ENCODE results near the gene LAMB1. TPM values are rescaled to one million over a fixed set of nuclear protein-coding genes. Genes with fewer than 3 reads are reported as not detected.
"Not testable (repeated sequence)": the region's sequence is repeated elsewhere in the genome, so short reads cannot be mapped to it uniquely, and the experiment has no call there.

LAMB1 gene
- total RNA-seq, 4 donors from 2014 or later = 87.9 to 322 (median 200) TPM

- intact Hi-C loops (cut with DNase I; ENCODE audit: low total_unique reads) = no loop called here
- H3K27ac ChIP-seq = peak overlapping the region; percentile 75 to 83
Observed at GRCh38 chr7:107958764-107959526, 44.0 kb downstream of the LAMB1 start.

GRCh38 chr7:107957436-107957835 lies 45.5 kb downstream of the LAMB1 start:
- intact Hi-C loops (cut with DNase I; ENCODE audit: low total_unique reads) = no loop called here
- peak overlapping the region; percentile 75 to 83 for H3K27ac ChIP-seq
- no peak for TF ChIP-seq CTCF (IDR thresholded peaks at IDR 0.05)
- TF ChIP-seq POLR2A (IDR thresholded peaks at IDR 0.05) = no peak
- no peaks in the 10 kb centered on the region for H3K27me3 ChIP-seq
- no peaks in the 10 kb centered on the region for H3K9me3 ChIP-seq
- peak in 1 of 2 donors; percentile 44 for DNase-seq
- no peaks in the 10 kb centered on the region for H3K36me3 ChIP-seq
- no peak overlapping the region for H3K4me3 ChIP-seq
- peaks cover 0 to 4% of the 10 kb centered on the region in 2 donors for H3K4me1 ChIP-seq

More at GRCh38 chr7:107958764-107959526, 44.0 kb downstream of the LAMB1 start:
- TF ChIP-seq CTCF (IDR thresholded peaks at IDR 0.05) = no peak
- no peak for TF ChIP-seq POLR2A (IDR thresholded peaks at IDR 0.05)
- H3K9me3 ChIP-seq = no peaks in the 10 kb centered on the region
- no peaks in the 10 kb centered on the region for H3K27me3 ChIP-seq
- H3K36me3 ChIP-seq = no peaks in the 10 kb centered on the region
- peak; percentile 49 to 81 for DNase-seq
- H3K4me3 ChIP-seq = no peak overlapping the region
- H3K4me1 ChIP-seq = peaks cover 0 to 4% of the 10 kb centered on the region in 2 donors

- intact Hi-C loops (cut with DNase I; ENCODE audit: low total_unique reads); H3K36me3 ChIP-seq; H3K4me3 ChIP-seq; H3K27me3 ChIP-seq; DNase-seq; H3K9me3 ChIP-seq; H3K4me1 ChIP-seq: not testable (repeated sequence)
- H3K27ac ChIP-seq = peak overlapping the region; percentile 68 to 75
Observed at GRCh38 chr7:107956950-107957349, 46.0 kb downstream of the LAMB1 start.

GRCh38 chr7:107955394-107955793 lies 47.6 kb downstream of the LAMB1 start:
- no peaks in the 10 kb centered on the region for H3K9me3 ChIP-seq
- intact Hi-C loops (cut with DNase I; ENCODE audit: low total_unique reads) = no loop called here
- TF ChIP-seq POLR2A (IDR thresholded peaks at IDR 0.05) (no peak), CTCF (IDR thresholded peaks at IDR 0.05) (no peak)
- no peak overlapping the region for H3K4me3 ChIP-seq
- H3K27ac ChIP-seq = no peak overlapping the region
- H3K4me1 ChIP-seq = peaks cover 0 to 4% of the 10 kb centered on the region in 2 donors
- no peaks in the 10 kb centered on the region for H3K36me3 ChIP-seq
- H3K27me3 ChIP-seq = no peaks in the 10 kb centered on the region
- DNase-seq = no peak

- intact Hi-C loops (cut with DNase I; ENCODE audit: low total_unique reads) = no loop called here
- H3K27ac ChIP-seq = peak overlapping the region in 1 of 2 donors; percentile 50
- H3K9me3 ChIP-seq = no peaks in the 10 kb centered on the region
- H3K4me3 ChIP-seq = no peak overlapping the region
- H3K4me1 ChIP-seq = peaks cover 0 to 4% of the 10 kb centered on the region in 2 donors
- TF ChIP-seq POLR2A (IDR thresholded peaks at IDR 0.05) = no peak
- no peak for TF ChIP-seq CTCF (IDR thresholded peaks at IDR 0.05)
- H3K36me3 ChIP-seq = no peaks in the 10 kb centered on the region
- no peak for DNase-seq
- H3K27me3 ChIP-seq = no peaks in the 10 kb centered on the region
Observed at GRCh38 chr7:107953924-107954303, 49.0 kb downstream of the LAMB1 start.
